Measurements from ENCODE around the gene TMEM186. TPM values are rescaled to one million over a fixed set of nuclear protein-coding genes. Genes with fewer than 3 reads are reported as not detected.
A peak's percentile ranks its signal among the peaks of the same experiment; 100 is the strongest.

TMEM186 gene
- total and polyA plus RNA-seq, 2 experiments from 2014 or later = 8.3 to 14.8 TPM

DNA sequence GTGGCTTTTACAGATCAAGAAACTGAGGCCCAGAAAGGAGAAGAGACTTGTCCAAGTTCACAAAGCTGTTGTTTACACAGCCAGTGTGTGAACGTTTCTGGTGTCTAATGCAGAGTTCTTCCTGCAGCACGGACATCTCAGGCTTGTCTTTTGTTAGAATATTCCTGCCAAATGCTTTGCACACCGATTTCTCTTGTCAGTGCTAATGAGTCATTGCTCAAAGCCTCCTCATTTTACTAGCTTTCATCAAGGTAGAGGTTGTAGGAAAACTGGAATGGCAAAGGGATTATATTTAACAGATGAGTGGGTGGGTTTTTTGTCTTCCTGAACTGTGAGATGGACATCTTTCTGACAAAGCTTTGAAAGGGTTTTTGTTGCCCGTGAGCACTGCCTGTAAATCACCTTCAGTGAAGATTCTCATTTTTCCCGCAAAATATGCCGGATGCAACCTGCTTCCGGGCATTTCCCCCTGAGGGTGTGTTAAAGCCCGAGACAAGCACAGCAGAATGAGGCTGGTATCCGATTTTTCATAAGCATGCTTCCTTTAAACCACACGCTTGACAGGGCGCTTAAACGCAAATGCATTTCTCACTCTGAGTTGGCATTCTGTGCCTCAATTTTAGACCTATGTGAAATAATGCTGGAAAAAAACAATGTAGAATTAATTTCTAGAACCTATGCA, 14.9 kb upstream of the TMEM186 start:
- Histone ChIP-seq H2AFZ (no peak overlapping the region), H3K27me3 (ENCODE audit: insufficient read depth) (no peaks in the 10 kb centered on the region), H3K9me2 (ENCODE audit: insufficient read depth) (no peaks in the 10 kb centered on the region), H3K4me3 (no peak overlapping the region), H3K27ac (ENCODE audit: low read depth) (peak overlapping the region; percentile 39; the same call in 1 of the 2 replicates), H3K4me1 (ENCODE audit: insufficient read depth) (no peaks in the 10 kb centered on the region), H3K36me3 (ENCODE audit: insufficient read depth) (peaks cover 88% of the 10 kb centered on the region), H4K20me1 (replicated peaks; ENCODE audit: insufficient read depth) (peaks cover 9% of the 10 kb centered on the region), H3F3A (replicated peaks; ENCODE audit: low read depth) (peaks cover 15% of the 10 kb centered on the region; the same call in 1 of the 2 replicates), H3K4me2 (no peak overlapping the region), H3K79me2 (replicated peaks; ENCODE audit: insufficient read depth) (peaks cover 22% of the 10 kb centered on the region)
- no peaks in the 10 kb centered on the region; the same call in 2 of the 3 replicates for H3K9me3 Mint-ChIP-seq
- H3K4me1 Mint-ChIP-seq = no peaks in the 10 kb centered on the region
- peaks cover 94% of the 10 kb centered on the region for H3K36me3 Mint-ChIP-seq (ENCODE audit: low read depth)
- no peak overlapping the region for H3K4me3 Mint-ChIP-seq
- TF ChIP-seq, protein P1, sequence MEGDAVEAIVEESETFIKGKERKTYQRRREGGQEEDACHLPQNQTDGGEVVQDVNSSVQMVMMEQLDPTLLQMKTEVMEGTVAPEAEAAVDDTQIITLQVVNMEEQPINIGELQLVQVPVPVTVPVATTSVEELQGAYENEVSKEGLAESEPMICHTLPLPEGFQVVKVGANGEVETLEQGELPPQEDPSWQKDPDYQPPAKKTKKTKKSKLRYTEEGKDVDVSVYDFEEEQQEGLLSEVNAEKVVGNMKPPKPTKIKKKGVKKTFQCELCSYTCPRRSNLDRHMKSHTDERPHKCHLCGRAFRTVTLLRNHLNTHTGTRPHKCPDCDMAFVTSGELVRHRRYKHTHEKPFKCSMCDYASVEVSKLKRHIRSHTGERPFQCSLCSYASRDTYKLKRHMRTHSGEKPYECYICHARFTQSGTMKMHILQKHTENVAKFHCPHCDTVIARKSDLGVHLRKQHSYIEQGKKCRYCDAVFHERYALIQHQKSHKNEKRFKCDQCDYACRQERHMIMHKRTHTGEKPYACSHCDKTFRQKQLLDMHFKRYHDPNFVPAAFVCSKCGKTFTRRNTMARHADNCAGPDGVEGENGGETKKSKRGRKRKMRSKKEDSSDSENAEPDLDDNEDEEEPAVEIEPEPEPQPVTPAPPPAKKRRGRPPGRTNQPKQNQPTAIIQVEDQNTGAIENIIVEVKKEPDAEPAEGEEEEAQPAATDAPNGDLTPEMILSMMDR (conservative IDR thresholded peaks at IDR 0.05; ENCODE audit: low read depth in 2 of 2) = no peak
- TF ChIP-seq ZNF114 (CRISPR knock-in tag; IDR thresholded peaks at IDR 0.05) (no peak), EZH2 (IDR thresholded peaks at IDR 0.05; ENCODE audit: low read depth, unreplicated experiment) (no peak), JUNB (IDR thresholded peaks at IDR 0.05; ENCODE audit: unreplicated experiment) (no peak), POLR2AphosphoS5 (IDR thresholded peaks at IDR 0.05; ENCODE audit: low read depth) (no peak), EZH2phosphoT487 (IDR thresholded peaks at IDR 0.05; ENCODE audit: unreplicated experiment) (no peak), ZNF331 (CRISPR knock-in tag; IDR thresholded peaks at IDR 0.05; ENCODE audit: low read depth) (no peak), NANOG (IDR thresholded peaks at IDR 0.05; ENCODE audit: borderline replicate concordance) (no peak), CREB1 (CRISPR knock-in tag; IDR thresholded peaks at IDR 0.05; ENCODE audit: low read depth) (no peak), STAT1 (IDR thresholded peaks at IDR 0.05; ENCODE audit: unreplicated experiment) (no peak)
- TF ChIP-seq, protein P2, sequence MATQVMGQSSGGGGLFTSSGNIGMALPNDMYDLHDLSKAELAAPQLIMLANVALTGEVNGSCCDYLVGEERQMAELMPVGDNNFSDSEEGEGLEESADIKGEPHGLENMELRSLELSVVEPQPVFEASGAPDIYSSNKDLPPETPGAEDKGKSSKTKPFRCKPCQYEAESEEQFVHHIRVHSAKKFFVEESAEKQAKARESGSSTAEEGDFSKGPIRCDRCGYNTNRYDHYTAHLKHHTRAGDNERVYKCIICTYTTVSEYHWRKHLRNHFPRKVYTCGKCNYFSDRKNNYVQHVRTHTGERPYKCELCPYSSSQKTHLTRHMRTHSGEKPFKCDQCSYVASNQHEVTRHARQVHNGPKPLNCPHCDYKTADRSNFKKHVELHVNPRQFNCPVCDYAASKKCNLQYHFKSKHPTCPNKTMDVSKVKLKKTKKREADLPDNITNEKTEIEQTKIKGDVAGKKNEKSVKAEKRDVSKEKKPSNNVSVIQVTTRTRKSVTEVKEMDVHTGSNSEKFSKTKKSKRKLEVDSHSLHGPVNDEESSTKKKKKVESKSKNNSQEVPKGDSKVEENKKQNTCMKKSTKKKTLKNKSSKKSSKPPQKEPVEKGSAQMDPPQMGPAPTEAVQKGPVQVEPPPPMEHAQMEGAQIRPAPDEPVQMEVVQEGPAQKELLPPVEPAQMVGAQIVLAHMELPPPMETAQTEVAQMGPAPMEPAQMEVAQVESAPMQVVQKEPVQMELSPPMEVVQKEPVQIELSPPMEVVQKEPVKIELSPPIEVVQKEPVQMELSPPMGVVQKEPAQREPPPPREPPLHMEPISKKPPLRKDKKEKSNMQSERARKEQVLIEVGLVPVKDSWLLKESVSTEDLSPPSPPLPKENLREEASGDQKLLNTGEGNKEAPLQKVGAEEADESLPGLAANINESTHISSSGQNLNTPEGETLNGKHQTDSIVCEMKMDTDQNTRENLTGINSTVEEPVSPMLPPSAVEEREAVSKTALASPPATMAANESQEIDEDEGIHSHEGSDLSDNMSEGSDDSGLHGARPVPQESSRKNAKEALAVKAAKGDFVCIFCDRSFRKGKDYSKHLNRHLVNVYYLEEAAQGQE (IDR thresholded peaks at IDR 0.05; ENCODE audit: unreplicated experiment) = no peak
- TF ChIP-seq, protein P3, sequence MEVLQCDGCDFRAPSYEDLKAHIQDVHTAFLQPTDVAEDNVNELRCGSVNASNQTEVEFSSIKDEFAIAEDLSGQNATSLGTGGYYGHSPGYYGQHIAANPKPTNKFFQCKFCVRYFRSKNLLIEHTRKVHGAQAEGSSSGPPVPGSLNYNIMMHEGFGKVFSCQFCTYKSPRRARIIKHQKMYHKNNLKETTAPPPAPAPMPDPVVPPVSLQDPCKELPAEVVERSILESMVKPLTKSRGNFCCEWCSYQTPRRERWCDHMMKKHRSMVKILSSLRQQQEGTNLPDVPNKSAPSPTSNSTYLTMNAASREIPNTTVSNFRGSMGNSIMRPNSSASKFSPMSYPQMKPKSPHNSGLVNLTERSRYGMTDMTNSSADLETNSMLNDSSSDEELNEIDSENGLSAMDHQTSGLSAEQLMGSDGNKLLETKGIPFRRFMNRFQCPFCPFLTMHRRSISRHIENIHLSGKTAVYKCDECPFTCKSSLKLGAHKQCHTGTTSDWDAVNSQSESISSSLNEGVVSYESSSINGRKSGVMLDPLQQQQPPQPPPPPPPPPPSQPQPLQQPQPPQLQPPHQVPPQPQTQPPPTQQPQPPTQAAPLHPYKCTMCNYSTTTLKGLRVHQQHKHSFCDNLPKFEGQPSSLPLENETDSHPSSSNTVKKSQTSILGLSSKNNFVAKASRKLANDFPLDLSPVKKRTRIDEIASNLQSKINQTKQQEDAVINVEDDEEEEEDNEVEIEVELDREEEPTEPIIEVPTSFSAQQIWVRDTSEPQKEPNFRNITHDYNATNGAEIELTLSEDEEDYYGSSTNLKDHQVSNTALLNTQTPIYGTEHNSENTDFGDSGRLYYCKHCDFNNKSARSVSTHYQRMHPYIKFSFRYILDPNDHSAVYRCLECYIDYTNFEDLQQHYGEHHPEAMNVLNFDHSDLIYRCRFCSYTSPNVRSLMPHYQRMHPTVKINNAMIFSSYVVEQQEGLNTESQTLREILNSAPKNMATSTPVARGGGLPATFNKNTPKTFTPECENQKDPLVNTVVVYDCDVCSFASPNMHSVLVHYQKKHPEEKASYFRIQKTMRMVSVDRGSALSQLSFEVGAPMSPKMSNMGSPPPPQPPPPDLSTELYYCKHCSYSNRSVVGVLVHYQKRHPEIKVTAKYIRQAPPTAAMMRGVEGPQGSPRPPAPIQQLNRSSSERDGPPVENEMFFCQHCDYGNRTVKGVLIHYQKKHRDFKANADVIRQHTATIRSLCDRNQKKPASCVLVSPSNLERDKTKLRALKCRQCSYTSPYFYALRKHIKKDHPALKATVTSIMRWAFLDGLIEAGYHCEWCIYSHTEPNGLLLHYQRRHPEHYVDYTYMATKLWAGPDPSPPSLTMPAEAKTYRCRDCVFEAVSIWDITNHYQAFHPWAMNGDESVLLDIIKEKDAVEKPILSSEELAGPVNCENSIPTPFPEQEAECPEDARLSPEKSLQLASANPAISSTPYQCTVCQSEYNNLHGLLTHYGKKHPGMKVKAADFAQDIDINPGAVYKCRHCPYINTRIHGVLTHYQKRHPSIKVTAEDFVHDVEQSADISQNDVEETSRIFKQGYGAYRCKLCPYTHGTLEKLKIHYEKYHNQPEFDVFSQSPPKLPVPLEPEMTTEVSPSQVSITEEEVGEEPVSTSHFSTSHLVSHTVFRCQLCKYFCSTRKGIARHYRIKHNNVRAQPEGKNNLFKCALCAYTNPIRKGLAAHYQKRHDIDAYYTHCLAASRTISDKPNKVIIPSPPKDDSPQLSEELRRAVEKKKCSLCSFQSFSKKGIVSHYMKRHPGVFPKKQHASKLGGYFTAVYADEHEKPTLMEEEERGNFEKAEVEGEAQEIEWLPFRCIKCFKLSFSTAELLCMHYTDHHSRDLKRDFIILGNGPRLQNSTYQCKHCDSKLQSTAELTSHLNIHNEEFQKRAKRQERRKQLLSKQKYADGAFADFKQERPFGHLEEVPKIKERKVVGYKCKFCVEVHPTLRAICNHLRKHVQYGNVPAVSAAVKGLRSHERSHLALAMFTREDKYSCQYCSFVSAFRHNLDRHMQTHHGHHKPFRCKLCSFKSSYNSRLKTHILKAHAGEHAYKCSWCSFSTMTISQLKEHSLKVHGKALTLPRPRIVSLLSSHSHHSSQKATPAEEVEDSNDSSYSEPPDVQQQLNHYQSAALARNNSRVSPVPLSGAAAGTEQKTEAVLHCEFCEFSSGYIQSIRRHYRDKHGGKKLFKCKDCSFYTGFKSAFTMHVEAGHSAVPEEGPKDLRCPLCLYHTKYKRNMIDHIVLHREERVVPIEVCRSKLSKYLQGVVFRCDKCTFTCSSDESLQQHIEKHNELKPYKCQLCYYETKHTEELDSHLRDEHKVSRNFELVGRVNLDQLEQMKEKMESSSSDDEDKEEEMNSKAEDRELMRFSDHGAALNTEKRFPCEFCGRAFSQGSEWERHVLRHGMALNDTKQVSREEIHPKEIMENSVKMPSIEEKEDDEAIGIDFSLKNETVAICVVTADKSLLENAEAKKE (CRISPR knock-in tag; IDR thresholded peaks at IDR 0.05) = no peak
- TF ChIP-seq, protein P4, sequence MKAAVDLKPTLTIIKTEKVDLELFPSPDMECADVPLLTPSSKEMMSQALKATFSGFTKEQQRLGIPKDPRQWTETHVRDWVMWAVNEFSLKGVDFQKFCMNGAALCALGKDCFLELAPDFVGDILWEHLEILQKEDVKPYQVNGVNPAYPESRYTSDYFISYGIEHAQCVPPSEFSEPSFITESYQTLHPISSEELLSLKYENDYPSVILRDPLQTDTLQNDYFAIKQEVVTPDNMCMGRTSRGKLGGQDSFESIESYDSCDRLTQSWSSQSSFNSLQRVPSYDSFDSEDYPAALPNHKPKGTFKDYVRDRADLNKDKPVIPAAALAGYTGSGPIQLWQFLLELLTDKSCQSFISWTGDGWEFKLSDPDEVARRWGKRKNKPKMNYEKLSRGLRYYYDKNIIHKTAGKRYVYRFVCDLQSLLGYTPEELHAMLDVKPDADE (IDR thresholded peaks at IDR 0.05) = no peak
- no peak overlapping the region for H3K27ac Mint-ChIP-seq
- no peak for DNase-seq (ENCODE audit: low spot score)
- no peak for ATAC-seq
- peaks cover 5% of the 10 kb centered on the region for H3K27me3 Mint-ChIP-seq (ENCODE audit: insufficient read depth, low read depth, poor library complexity)

Data from GM23338 (cell line).